Measurements from ENCODE around the gene INTS6.

DNA sequence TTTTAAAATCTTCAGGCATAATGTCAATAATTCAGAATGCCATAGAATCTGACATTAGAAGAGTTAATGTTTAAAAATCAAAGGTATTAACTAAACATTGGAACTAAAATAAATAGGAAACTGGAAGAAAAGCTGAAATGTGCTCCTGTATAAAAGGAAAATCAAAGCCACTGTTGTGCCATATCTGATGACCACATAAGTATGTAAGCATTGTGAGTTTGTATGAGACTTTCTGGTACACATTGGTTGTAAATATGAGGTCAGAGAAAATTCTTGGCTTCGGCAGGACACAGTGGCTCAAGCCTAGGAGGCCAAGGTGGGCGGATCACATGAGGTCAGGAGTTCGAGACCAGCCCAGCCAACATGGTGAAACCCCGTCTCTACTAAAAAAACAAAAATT, 48.3 kb upstream of the INTS6 start:
- TF ChIP-seq, protein P1, sequence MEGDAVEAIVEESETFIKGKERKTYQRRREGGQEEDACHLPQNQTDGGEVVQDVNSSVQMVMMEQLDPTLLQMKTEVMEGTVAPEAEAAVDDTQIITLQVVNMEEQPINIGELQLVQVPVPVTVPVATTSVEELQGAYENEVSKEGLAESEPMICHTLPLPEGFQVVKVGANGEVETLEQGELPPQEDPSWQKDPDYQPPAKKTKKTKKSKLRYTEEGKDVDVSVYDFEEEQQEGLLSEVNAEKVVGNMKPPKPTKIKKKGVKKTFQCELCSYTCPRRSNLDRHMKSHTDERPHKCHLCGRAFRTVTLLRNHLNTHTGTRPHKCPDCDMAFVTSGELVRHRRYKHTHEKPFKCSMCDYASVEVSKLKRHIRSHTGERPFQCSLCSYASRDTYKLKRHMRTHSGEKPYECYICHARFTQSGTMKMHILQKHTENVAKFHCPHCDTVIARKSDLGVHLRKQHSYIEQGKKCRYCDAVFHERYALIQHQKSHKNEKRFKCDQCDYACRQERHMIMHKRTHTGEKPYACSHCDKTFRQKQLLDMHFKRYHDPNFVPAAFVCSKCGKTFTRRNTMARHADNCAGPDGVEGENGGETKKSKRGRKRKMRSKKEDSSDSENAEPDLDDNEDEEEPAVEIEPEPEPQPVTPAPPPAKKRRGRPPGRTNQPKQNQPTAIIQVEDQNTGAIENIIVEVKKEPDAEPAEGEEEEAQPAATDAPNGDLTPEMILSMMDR (IDR thresholded peaks at IDR 0.05), result no peak
- no peak for TF ChIP-seq POLR2A (IDR thresholded peaks at IDR 0.05)

Measured in right lobe of liver (tissue), 4 donors.